GM18520 (cell line): ENCODE measurements around the gene SELENOS.

Experiments used
- ATAC-seq: cut with Tn5 transposase; IDR thresholded peaks from one replicate; pipeline ENCODE4 v1.9.1; 2021; ENCODE audit not compliant: unreplicated experiment

SELENOS gene

DNA sequence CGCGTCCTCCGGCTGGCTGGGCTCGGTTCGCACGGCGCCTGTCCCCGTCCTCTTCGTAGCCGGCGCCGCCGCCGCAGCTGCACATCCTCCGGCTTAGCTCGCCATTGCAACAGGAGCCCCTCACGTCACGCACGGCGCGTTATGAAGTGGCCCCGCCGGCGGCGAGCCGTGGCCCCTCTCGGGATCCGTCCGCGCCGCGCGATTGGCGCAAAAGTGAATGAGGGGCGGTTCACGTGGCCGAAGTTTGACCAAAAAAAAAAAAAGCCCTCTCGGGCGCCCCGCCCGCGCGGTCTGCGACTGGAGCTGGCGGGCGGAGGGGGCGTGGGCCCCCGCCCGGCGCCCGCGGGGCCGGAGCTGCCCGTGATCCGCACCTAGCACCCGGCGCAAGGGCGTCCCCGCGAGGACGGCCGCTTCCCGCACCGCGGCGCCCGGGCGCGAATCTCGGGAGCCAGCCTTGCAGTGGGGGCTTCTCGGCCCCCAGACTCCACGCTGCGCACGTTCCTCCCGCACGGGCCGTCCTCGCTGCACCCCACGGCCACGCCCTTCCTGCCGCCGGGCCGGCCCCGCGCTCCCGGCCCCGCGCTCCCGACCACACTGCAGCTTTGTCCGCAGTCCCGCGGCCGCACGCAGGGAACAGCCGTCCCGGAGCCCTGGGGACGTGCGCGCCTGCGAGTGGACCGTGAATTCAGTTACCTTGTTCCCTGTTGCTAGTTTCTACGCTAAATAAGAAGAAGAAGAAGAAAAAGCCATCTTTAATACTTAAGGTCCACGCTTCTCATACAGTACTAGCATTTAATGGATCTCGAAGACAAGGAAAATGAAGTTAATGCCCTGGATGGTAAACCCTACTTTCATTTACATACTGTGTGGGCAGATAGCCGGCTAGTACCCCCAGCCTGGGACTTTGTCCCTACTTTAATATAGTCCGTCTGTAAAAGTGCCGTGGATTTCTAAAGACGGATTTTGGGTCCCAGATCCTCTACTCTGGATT, 25.2 kb downstream of the SELENOS start, which contains the start of gene CHSY1:
TSS of gene CHSY1 (minus strand) at position 219 of the 991 bp plus-strand sequence. CDS start 592 bp downstream, outside the sequence.
- ATAC-seq, result peak; percentile 59

- ATAC-seq, result peak; percentile 23
These were observed 26.1 kb downstream of the SELENOS start for GRCh38 chr15:101250873-101251829.

- ATAC-seq, result no peak
These were observed 26.9 kb downstream of the SELENOS start for GRCh38 chr15:101250341-101250831.

- no peak for ATAC-seq
These were observed 29.0 kb downstream of the SELENOS start for GRCh38 chr15:101248274-101248673.

- no peak for ATAC-seq
These were observed 30.2 kb downstream of the SELENOS start for GRCh38 chr15:101246824-101247745.

- no peak for ATAC-seq
These were observed 30.9 kb downstream of the SELENOS start for GRCh38 chr15:101246391-101246790.

- no peak for ATAC-seq
These were observed 32.2 kb downstream of the SELENOS start for GRCh38 chr15:101244889-101245668.

GRCh38 chr15:101244036-101244781, 33.1 kb downstream of the SELENOS start:
- no peak for ATAC-seq

- no peak for ATAC-seq
These were observed 33.9 kb downstream of the SELENOS start for GRCh38 chr15:101243420-101243819.

DNA sequence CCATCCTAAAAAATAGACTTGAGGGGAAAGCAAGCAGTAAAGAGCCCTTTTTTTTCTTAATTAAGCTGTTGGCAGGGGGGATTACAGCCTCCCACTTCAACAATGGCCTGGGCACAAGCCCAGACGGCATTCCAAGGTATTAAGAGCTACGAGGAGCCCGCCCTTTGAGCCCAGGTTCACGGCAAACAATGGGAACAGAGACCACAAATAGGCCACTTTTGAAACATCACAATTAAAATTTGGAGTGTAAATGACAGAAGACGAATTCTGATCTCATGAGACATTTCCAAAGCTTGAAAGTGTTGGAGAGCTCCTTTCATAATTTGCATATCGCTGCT, 34.3 kb downstream of the SELENOS start:
- no peak for ATAC-seq

- ATAC-seq, result peak; percentile 56
These were observed 34.9 kb downstream of the SELENOS start for GRCh38 chr15:101242160-101242998.

- no peak for ATAC-seq
These were observed 36.9 kb downstream of the SELENOS start for GRCh38 chr15:101240358-101240757.

GRCh38 chr15:101239724-101240136, 37.6 kb downstream of the SELENOS start:
- ATAC-seq, result no peak

GRCh38 chr15:101237251-101237650, 40.0 kb downstream of the SELENOS start:
- ATAC-seq, result no peak

- ATAC-seq, result no peak
These were observed 43.5 kb downstream of the SELENOS start for GRCh38 chr15:101233651-101234280.

GRCh38 chr15:101232677-101233076, 44.6 kb downstream of the SELENOS start:
- ATAC-seq, result no peak

- ATAC-seq, result no peak
These were observed 49.0 kb downstream of the SELENOS start for GRCh38 chr15:101228313-101228712.
